H9 (cell line): ENCODE measurements around the gene SPATA1. TPM values are rescaled to one million over a fixed set of nuclear protein-coding genes. Genes with fewer than 3 reads are reported as not detected.

Experiments used
- DNase-seq: peaks from one replicate; pipeline ENCODE4 v3.0.0-alpha.2; 2017
- H2AFZ ChIP-seq: one replicate; pipeline ENCODE4 v1.6.1; 2013; ENCODE audit warnings: mild to moderate bottlenecking, low read length, control low read depth, moderate library complexity
- H2AK5ac ChIP-seq: 2 replicates; pipeline ENCODE4 v1.6.1; 2013; ENCODE audit warnings: low read length, control low read depth, mixed read lengths; ENCODE audit not compliant: insufficient read length
- H2BK120ac ChIP-seq: one replicate; pipeline ENCODE4 v1.6.1; 2013; ENCODE audit warnings: low read depth, mild to moderate bottlenecking, low read length, control low read depth, inconsistent platforms; ENCODE audit not compliant: poor library complexity, severe bottlenecking
- H2BK12ac ChIP-seq: 2 replicates; pipeline ENCODE4 v1.6.1; 2013; ENCODE audit warnings: low read length, control low read depth, mixed read lengths, low read depth; ENCODE audit not compliant: insufficient read length
- H2BK15ac ChIP-seq: 2 replicates; pipeline ENCODE4 v1.6.1; 2013; ENCODE audit warnings: low read depth, low read length, control low read depth
- H2BK20ac ChIP-seq: one replicate; pipeline ENCODE4 v1.6.1; 2013; ENCODE audit warnings: low read depth, mild to moderate bottlenecking, low read length, control low read depth, inconsistent platforms; ENCODE audit not compliant: poor library complexity, severe bottlenecking
- H2BK5ac ChIP-seq: 2 replicates; pipeline ENCODE4 v1.6.1; 2013; ENCODE audit warnings: low read length, control low read depth, mixed read lengths; ENCODE audit not compliant: insufficient read length
- H3K14ac ChIP-seq: 2 replicates; pipeline ENCODE4 v1.6.1; 2013; ENCODE audit warnings: low read length, control low read depth; ENCODE audit not compliant: insufficient read depth
- H3K18ac ChIP-seq: 2 replicates; pipeline ENCODE4 v1.6.1; 2013; ENCODE audit warnings: low read depth, mild to moderate bottlenecking, mixed read lengths, low read length, control low read depth; ENCODE audit not compliant: insufficient read length
- H3K23ac ChIP-seq: 2 replicates; pipeline ENCODE4 v1.6.1; 2013; ENCODE audit warnings: low read length, control low read depth, mixed read lengths, low read depth; ENCODE audit not compliant: insufficient read length
- H3K23me2 ChIP-seq: 2 replicates; pipeline ENCODE4 v1.6.1; 2013; ENCODE audit warnings: low read depth, mild to moderate bottlenecking, mixed read lengths, low read length, control low read depth; ENCODE audit not compliant: insufficient read length, poor library complexity, severe bottlenecking
- H3K27ac ChIP-seq: 2 replicates; pipeline ENCODE4 v1.5.1; 2013; ENCODE audit warnings: low read length, control low read depth, mixed read lengths, low read depth; ENCODE audit not compliant: insufficient read length
- H3K27me3 ChIP-seq: 2 replicates; pipeline ENCODE4 v1.6.1; 2013; ENCODE audit warnings: low read length, control low read depth, inconsistent platforms; ENCODE audit not compliant: insufficient read depth
- H3K4ac ChIP-seq: 2 replicates; pipeline ENCODE4 v1.6.1; 2013; ENCODE audit warnings: low read depth, mild to moderate bottlenecking, control low read depth, inconsistent platforms, low read length, moderate library complexity
- H3K4me1 ChIP-seq: 2 replicates; pipeline ENCODE4 v1.6.1; 2013; ENCODE audit warnings: low read length, control low read depth, inconsistent platforms; ENCODE audit not compliant: insufficient read depth
- H3K4me2 ChIP-seq: 2 replicates; pipeline ENCODE4 v1.6.1; 2013; ENCODE audit warnings: low read length, control low read depth, mixed read lengths; ENCODE audit not compliant: insufficient read length, insufficient read depth
- H3K56ac ChIP-seq: 2 replicates; pipeline ENCODE4 v1.6.1; 2013; ENCODE audit warnings: low read depth, mild to moderate bottlenecking, mixed read lengths, low read length, control low read depth; ENCODE audit not compliant: insufficient read length
- H3K79me1 ChIP-seq: 2 replicates; pipeline ENCODE4 v1.6.1; 2013; ENCODE audit warnings: low read depth, mild to moderate bottlenecking, moderate library complexity, low read length, control low read depth, inconsistent platforms; ENCODE audit not compliant: insufficient read depth, poor library complexity, severe bottlenecking
- H3K79me2 ChIP-seq: 2 replicates; pipeline ENCODE4 v1.6.1; 2013; ENCODE audit warnings: low read length, control low read depth, inconsistent platforms; ENCODE audit not compliant: insufficient read depth
- H3K9ac ChIP-seq: 2 replicates; pipeline ENCODE4 v1.6.1; 2013; ENCODE audit warnings: low read length, control low read depth, mixed read lengths; ENCODE audit not compliant: insufficient read length; ENCODE audit errors: extremely low read depth
- H3K9me3 ChIP-seq: one replicate; pipeline ENCODE4 v1.6.1; 2013; ENCODE audit warnings: low read depth, low read length, inconsistent platforms; ENCODE audit not compliant: control insufficient read depth
- H3T11ph ChIP-seq: one replicate; pipeline ENCODE4 v1.6.1; 2013; ENCODE audit warnings: mild to moderate bottlenecking, low read length, control low read depth, inconsistent platforms
- H4K20me1 ChIP-seq: one replicate; pipeline ENCODE4 v1.6.1; 2013; ENCODE audit not compliant: control insufficient read depth, insufficient read length, insufficient read depth
- H4K5ac ChIP-seq: 2 replicates; pipeline ENCODE4 v1.6.1; 2013; ENCODE audit warnings: low read depth, mild to moderate bottlenecking, mixed read lengths, low read length, control low read depth; ENCODE audit not compliant: insufficient read length
- H4K8ac ChIP-seq: replicated peaks from 2 replicates; pipeline ENCODE4 v1.6.1; 2013; ENCODE audit warnings: low read length, control low read depth, mixed read lengths, low read depth; ENCODE audit not compliant: insufficient read length
- H4K91ac ChIP-seq: 2 replicates; pipeline ENCODE4 v1.6.1; 2013; ENCODE audit warnings: low read depth, mild to moderate bottlenecking, moderate library complexity, mixed read lengths, low read length, control low read depth; ENCODE audit not compliant: insufficient read length
- H3K27ac Mint-ChIP-seq, 3 experiments: 2 replicates in 2 of 3; 3 replicates in 1 of 3; pipeline ENCODE4 v1.8.0; 2020 to 2021; ENCODE audit warnings: mixed read lengths in 3 of 3, mild to moderate bottlenecking in 1 of 3, moderate library complexity in 1 of 3
- H3K27me3 Mint-ChIP-seq: 2 replicates; pipeline ENCODE4 v1.8.0; 2021; ENCODE audit warnings: low read depth, mild to moderate bottlenecking, moderate library complexity, mixed read lengths
- H3K36me3 Mint-ChIP-seq, 3 experiments: 2 replicates in 2 of 3; 3 replicates in 1 of 3; pipeline ENCODE4 v1.8.0; 2020 to 2021; ENCODE audit warnings: low read depth in 3 of 3, mixed read lengths in 3 of 3; ENCODE audit not compliant: insufficient read depth in 1 of 3
- H3K4me1 Mint-ChIP-seq, 2 experiments: 2 replicates each; pipeline ENCODE4 v1.8.0; 2020; ENCODE audit warnings: mixed read lengths in 2 of 2
- H3K4me3 Mint-ChIP-seq, 2 experiments: 2 replicates in 1 of 2; 3 replicates in 1 of 2; pipeline ENCODE4 v1.8.0; 2020 to 2021; ENCODE audit warnings: mild to moderate bottlenecking in 2 of 2, mixed read lengths in 2 of 2, moderate library complexity in 1 of 2
- H3K9me3 Mint-ChIP-seq, 2 experiments: 2 replicates in 1 of 2; 3 replicates in 1 of 2; pipeline ENCODE4 v1.8.0; 2020; ENCODE audit warnings: mild to moderate bottlenecking in 2 of 2, mixed read lengths in 2 of 2, moderate library complexity in 1 of 2
- CTCF ChIP-seq: fragments of 200-600 bp; sonication (generic); conservative IDR thresholded peaks from 3 replicates; pipeline ENCODE4 v1.8.0; 2021; ENCODE audit warnings: antibody characterized with exemption, mild to moderate bottlenecking
- WGBS: extraction: QIAGEN DNeasy Blood & Tissue Kit; methylation state at CpG from one replicate; pipeline ENCODE4 v1.1.7; 2013; ENCODE audit warnings: missing lambda C conversion rate, low lambda C conversion rate, mixed read lengths; ENCODE audit not compliant: insufficient read length; ENCODE audit errors: extremely low coverage; 5-methylcytosine and 5-hydroxymethylcytosine counted together
- total RNA-seq: library from RNA; stranded (reverse); gene quantifications from 2 replicates; pipeline ENCODE4 v1.2.1, GENCODE V29; 2021

The SPATA1 gene
- total RNA-seq, 1 experiment from 2014 or later, result not detected

- Histone ChIP-seq H3K4ac (no peak overlapping the region), H2AFZ (no peak overlapping the region)
Observed at GRCh38 chr1:84597011-84597410, 90.8 kb downstream of the SPATA1 start.

More at GRCh38 chr1:84597011-84597410, 90.8 kb downstream of the SPATA1 start:
- Histone ChIP-seq H3K79me1 (no peaks in the 10 kb centered on the region), H2AK5ac (no peak overlapping the region), H3K79me2 (no peaks in the 10 kb centered on the region), H4K20me1 (no peaks in the 10 kb centered on the region), H2BK5ac (no peak overlapping the region), H2BK20ac (no peak overlapping the region), H3K27ac (no peak overlapping the region), H3K23ac (no peak overlapping the region), H3K56ac (no peak overlapping the region), H3K4me2 (no peak overlapping the region), H3K23me2 (no peaks in the 10 kb centered on the region), H2BK120ac (no peak overlapping the region), H2BK12ac (no peak overlapping the region), H3K27me3 (no peaks in the 10 kb centered on the region), H2BK15ac (no peak overlapping the region), H3K9ac (no peak overlapping the region), H3K4me1 (no peaks in the 10 kb centered on the region), H4K5ac (no peak overlapping the region), H4K91ac (no peak overlapping the region), H4K8ac (no peak overlapping the region), H3K9me3 (no peaks in the 10 kb centered on the region), H3T11ph (no peak overlapping the region), H3K14ac (no peak overlapping the region), H3K18ac (no peak overlapping the region)
- Mint-ChIP-seq H3K27me3 (no peaks in the 10 kb centered on the region; the same call in none of the 2 replicates), H3K9me3 (peaks cover 0 to 3% of the 10 kb centered on the region in 2 experiments; a peak in 4 of 5 replicates), H3K4me3 (no peak overlapping the region), H3K27ac (no peak overlapping the region), H3K4me1 (peaks cover 8 to 13% of the 10 kb centered on the region in 2 experiments), H3K36me3 (peaks cover 0 to 3% (median 0%) of the 10 kb centered on the region in 3 experiments; a peak in 1 of 7 replicates)
- TF ChIP-seq CTCF, result no peak
- no CpG with 5 or more reads among the region's 1 CpG for WGBS
- no peak for DNase-seq
